IPS-NIHi7 (cell line): ENCODE data around the gene TCHP.

Experiments used
- DNase-seq: peaks from one replicate; pipeline ENCODE4 v3.0.0; 2012; ENCODE audit warnings: mixed read lengths; ENCODE audit errors: extremely low spot score

The TCHP gene

GRCh38 chr12:109932878-109933503 is 32.9 kb downstream of the TCHP start:
- DNase-seq, result no peak

- no peak for DNase-seq
Measured at GRCh38 chr12:109934026-109934425, 34.0 kb downstream of the TCHP start.

GRCh38 chr12:109937371-109937770 is 37.3 kb downstream of the TCHP start:
- DNase-seq, result no peak

DNA sequence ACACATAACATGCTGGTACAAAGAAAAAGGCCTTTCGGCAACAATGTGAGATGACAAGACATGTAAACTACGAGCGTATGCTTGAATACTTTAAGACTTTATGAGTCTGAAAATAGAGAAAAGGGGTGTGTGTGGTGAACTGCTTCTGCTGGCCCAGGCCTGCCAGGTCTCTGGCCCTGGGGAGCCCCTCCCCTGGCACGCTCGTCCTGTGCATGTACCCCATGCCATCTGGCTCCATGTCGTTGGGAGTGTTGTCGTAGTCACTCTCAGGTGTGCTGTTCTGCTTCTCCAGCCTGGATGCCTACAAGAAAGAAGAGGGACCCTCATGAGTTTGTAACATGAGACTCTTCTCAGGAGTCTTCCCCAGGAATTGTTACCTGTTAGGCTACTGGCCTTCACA is 38.9 kb downstream of the TCHP start:
- DNase-seq, result no peak

DNA sequence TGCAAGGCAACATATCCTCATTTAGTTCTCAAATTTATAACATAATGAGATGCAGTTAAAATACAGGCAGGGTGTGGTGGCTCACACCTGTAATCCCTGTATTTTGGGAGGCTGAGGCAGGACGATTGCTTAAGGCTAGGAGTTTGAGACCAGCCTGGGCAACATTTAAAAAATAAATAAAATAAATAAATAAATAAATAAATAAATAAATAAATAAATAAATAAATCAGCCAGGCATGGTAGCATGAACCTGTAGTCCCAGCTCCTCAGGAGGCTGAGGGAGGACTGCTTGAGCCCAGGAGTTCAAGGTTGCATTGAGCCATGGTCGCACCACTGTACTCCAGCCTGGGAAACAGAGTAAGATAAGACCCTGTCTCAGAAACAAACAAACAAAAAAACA is 39.4 kb downstream of the TCHP start:
- no peak for DNase-seq

- DNase-seq, result no peak
Measured at GRCh38 chr12:109940339-109940923, 40.4 kb downstream of the TCHP start.

- no peak for DNase-seq
Measured at GRCh38 chr12:109943811-109944210, 43.7 kb downstream of the TCHP start.

GRCh38 chr12:109944561-109945359 is 44.7 kb downstream of the TCHP start:
- DNase-seq, result peak; percentile 93

DNA sequence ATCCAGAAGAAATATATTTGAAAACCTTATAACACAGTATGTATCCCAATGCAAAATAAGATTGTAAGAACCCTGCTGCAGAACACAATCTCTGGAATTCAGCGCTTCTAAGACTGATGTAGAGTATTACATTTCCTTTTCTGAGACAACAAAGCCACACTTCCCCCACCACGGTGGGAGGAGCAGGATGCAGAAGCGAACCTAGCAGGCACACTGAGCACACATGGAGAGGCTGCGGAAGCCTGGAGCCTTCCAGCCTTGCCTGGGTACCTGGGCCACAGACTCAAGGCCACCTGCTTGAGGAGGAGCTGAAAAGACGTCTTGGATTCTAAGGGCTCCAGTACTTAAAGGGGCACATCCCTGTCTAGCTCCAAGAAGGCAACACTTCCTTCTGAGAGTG is 46.4 kb downstream of the TCHP start:
- peak; percentile 77 for DNase-seq

DNA sequence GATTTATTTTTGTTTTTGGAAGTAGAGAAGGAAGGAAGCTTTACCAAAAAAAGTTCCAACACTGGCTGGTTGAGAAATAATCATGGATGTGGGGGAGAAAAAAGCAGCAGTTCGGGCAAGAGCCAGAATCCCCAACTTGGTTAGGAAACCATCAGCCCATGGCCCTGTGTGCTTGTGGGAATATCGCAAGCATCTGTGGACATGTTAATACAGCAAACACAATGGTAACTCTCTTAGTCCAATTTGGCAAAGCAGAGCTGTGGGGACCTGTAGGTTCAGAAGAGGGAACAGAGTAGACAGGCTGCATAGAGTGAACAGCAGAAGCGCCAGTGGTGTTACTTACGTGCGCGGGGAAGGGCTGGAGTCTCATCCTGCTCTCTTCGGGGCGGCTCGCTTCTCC is 46.8 kb downstream of the TCHP start:
- DNase-seq, result no peak

DNA sequence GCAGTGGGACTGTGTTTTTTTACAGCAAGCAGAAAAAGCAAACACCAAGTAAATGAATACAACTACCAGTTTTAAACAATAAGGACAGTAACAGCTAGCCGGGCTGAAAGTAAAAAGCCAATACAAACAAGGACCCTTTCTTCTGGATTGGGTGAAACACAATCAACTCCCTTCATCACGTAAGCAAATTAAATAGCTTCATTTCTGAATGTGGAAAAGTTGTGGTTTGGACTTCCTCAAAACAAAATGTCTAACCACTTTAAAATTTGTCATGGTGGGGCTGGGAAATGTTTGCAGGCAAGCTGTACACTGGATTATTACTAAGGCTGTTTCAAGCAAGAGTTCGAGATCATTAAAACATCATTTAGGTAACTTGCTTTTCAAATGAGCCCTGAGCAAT is 47.4 kb downstream of the TCHP start:
- no peak for DNase-seq

GRCh38 chr12:109948368-109948767 is 48.3 kb downstream of the TCHP start:
- no peak for DNase-seq

GRCh38 chr12:109949089-109949488 is 49.0 kb downstream of the TCHP start:
- no peak for DNase-seq

DNA sequence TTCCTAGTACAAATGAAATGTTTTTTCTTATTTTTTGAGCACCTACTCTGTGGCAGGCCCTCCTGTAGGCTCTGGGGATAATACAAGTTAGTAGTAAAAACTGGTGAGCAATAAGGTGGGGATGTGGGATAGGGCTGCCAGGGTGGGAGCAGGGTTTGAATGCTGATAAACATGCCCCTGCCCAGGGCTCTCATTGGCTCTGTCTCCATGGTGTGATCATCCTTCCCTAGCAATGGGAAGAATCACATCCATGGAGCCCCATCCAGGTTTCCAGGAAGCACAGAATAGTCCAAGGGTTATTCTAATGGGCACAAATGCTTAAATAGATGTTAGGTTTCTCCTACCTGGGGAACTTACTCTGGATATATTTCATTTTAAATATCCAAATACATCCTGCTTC is 50.6 kb downstream of the TCHP start:
- DNase-seq, result no peak

GRCh38 chr12:109951136-109951535 is 51.1 kb downstream of the TCHP start:
- DNase-seq, result no peak

GRCh38 chr12:109951751-109952150 is 51.7 kb downstream of the TCHP start:
- peak; percentile 53 for DNase-seq

DNA sequence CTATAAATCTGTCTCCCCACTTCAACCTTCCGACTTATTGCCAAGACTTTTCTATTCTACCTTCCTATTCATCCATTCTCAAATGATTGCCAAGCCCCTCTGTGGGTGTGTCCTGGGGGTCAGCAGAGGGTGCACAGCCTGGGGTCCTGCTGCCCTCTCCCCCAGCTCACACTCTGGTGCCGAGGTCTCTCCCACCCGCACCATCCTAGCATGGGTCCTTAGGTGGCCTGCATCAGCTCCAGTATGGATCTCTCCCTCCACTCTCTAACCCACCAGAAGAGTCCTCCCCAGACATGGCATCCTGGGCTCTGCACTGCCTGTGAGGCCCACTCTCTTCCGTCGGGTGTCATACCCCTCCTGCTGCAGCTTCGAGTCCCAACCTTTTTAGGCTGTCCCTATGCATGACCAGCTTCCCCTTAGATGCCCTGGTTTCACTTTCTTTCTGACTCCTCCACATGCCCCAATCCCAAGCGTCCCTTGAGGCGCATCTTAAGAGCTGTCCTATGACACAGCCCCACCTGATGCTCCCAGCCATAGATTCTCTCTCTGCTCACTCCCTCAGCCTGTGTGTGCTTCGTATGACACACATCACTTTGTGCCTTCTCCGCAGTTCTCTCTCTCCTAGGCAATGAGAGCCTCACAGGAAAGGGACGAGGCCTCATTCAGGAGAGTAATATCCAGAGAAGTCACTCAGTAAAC is 52.2 kb downstream of the TCHP start:
- no peak for DNase-seq

- no peak for DNase-seq
Measured at GRCh38 chr12:109952873-109953272, 52.8 kb downstream of the TCHP start.

DNA sequence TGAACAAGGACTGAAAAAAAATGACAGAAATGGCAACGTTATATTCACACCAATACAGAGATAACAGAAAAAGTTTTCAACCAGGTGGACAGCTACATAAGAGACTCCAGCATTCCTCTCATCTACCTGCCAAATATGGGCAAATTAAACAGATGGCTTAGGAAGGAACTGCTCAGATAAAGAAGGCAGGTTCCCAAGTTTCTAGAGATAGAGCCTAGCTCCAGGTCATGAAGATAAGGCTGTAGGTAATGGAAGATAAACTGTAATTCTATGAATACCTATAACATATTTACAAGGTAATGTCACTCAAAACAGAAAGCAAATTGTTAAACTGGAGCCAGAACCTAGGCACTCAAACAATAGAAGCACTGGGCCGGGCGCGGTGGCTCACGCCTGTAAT is 53.6 kb downstream of the TCHP start:
- no peak for DNase-seq

GRCh38 chr12:109958374-109958773 is 58.3 kb downstream of the TCHP start:
- no peak for DNase-seq

DNA sequence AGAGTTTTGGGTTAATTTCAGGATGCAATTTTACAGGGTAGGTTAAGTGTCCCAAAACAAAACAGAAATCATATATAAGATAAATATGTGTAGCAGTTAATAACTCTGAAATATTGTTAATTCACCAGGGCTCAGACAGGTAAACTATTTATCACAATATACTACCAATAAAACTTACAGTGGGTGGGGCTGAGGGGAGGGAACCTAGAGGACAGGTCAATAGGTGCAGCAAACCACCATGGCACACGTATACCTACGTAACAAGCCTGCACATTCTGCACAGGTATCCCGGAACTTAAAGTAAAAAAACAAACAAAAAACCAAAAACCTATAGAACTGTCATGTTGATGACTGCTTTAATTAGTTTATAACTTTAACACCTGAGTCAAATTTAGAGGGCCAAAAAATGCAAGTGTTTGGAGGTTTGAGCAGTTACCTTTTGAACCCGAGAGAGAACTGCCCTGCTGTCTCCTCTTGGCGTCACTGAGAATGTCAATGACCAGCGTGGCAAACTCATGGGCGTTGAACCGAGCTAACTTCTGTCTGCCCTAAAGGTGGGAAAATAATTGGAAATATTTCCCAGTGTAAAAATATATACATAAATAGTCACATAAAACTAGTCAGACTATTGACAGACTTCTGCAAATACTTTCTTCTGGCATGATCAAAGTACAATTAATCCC is 59.5 kb downstream of the TCHP start:
- no peak for DNase-seq

DNA sequence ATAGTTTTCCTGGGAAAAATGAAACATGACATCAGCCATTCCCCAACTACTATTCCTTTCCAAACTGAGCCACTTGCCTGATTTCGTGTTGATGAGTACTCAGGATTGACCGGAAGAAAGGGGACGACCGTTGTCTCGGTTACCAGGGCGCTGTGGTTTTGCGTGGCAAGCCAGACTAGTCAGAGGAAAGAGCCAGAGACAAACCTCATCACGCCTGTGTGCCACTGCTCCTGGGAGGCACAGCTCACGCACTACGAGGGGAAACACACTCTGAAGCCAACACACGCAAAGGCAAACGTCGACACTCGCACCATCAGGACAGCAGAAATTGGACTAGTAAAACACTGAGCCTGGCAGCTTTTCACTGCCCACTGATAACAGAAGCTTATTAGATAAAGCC is 61.1 kb downstream of the TCHP start:
- DNase-seq, result no peak
